Dedifferentiated amniotic fluid mesenchymal stem cell (primary cell): ENCODE data around the gene PMEPA1.

ENCODE experiments used
- DNase-seq: peaks from one replicate; pipeline ENCODE4 v3.0.0-alpha.2; 2016; ENCODE audit errors: extremely low spot score

Gene PMEPA1

DNA sequence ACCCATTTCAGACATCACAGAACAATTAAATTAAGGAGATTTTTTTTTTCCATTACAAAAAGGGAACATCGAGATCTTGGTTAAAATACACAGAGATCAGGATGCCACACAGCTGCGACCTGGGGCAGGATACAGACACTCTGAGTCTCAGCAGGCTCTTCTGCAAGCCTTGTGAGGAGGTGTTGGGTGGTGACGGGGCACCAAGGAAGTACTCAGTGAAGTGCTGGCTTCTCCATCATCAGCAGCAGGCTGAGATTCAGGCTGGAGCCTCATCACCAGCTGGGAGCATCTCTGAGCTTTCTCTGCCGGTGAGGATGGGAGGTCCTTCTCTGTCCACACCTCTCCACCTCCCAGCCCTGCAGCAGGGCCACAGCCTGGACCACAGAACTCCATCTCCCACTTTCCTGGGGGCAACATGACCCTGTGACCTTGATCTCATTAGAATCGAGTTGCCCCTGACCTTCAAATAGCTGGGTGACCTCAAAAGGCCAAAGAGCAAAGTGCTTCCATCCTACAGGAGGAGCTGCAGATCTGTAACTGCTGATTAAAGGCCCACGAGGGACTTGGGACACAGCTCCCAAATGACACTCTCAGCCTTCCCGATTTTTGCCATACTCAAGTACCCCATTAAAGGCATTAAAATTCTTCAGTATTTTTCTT lies 16.0 kb downstream of the PMEPA1 start:
- no peak for DNase-seq

DNA sequence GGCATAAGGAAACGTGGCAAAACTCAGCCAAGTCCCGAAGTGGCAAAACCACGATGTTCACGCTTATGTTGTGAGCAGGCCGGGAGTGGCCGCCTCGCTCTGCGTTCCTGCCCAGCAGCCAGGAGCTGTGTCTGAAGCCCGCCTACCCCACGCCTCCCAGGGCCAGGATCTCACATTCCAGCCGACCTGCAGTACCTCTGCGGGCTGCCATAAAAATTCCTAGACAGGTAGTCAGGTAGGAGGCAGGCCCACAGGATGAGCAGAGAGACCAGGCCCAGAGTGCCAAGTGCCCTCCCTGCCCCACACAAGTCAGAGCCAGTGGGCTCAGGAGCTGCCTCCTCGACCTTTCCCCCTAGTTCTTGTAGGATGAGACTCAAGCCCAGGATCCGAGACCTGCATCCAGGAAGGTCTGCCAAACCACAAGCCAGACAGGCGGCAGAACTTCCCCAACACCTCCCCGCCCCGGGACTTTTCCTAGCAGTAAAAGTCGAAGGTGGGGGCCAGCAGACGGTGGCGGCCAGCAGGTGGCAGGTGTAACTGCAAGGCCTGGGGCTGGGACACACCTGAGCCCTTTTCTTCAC lies 16.7 kb downstream of the PMEPA1 start:
- no peak for DNase-seq

DNA sequence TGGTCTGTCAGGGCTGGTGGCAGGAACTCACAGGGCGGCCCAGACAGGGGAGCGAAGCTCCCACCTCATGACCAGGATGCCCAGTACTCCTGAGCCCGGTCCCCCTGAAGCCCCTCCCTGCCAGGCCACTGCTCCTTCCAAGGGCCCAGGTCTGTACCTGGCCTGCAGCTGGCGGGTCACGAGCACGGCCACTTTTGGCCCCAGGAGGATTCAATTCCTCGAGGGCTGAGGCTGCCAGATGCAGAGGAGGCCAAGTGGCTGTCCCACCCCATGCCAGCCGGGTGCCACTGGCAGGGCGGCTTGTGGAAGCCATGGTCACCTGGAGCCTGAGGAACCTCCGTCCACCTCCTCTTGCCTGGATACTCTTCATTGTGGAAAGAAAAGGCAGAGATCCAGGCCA lies 17.4 kb downstream of the PMEPA1 start:
- no peak for DNase-seq

DNA sequence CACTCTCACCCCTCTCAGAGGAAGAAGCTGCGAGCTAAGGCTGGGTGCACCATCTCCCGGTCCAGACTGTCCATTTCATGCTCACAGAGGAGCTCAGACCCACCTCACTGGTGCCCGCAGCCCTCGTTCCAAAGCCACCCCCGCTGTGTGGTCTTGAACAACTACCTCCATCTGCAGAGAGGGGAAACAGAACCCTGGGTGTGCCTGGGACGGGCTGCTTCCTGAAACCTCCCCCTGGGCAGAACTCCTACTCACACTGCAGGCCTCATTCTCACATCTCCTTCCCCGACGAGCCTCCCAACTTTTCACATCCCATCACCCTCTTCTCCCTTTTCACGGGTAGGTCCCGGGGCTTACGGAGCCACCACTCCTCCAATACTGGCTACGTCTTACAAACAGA lies 18.1 kb downstream of the PMEPA1 start:
- no peak for DNase-seq

DNA sequence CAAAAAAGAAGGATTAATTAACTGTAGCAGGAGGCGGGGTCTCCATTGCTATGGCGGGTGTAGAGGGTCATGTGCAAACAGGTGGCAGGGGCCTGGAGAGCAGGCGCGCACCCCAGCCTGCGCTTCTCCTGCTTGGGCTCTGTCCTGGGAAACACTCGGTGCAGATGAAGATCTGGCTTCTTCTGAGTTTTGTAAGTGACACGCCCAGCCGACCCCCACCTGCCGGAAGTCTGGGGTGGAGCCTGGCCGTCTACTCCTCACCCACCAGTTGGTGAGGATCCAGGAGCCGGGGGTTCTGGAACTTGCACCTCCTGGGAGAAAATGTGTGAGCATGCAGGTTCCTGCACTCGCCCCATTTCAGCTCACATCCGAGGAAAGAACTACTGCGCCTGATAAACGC lies 19.3 kb downstream of the PMEPA1 start:
- DNase-seq: no peak

DNA sequence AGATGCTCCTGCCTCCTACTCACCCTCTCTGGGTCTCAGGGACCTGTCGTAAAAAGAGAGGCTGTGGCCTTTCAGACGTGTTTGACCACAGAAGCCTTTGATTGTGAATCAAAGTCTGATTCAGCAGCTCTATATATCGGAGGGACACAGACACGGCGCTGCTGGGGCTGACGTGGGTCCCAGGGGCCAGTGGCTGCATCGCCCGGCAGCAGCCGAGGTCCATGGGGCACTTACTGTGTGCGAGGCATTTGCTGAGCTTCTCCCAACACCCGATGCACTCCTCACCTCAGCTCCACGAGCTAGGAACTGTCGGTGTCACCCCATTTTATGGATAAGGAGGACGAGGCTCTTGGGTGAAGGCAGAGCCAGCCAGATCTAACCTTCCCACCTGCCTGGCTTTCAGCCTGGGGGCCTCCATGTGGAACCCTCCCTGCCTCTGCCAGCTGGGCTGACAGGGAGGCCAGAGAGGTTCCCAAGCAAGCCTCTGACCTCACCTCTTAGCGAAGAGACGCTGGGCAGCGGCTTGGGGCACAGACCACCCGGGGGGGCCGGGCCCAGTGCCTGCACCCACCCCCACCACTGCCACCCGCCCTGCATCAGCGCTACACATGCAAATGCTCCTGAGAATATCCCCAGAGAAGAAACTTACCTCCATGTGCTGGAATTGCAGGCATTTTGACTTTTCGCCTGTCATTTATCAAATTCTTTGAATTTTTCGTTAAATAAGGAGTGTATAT lies 19.9 kb downstream of the PMEPA1 start:
- DNase-seq: no peak

GRCh38 chr20:57688864-57689263 lies 21.0 kb downstream of the PMEPA1 start:
- no peak for DNase-seq

- no peak for DNase-seq
These were observed 21.5 kb downstream of the PMEPA1 start for GRCh38 chr20:57688295-57688694.

- no peak for DNase-seq
These were observed 22.7 kb downstream of the PMEPA1 start for GRCh38 chr20:57686931-57687652.

GRCh38 chr20:57685146-57685758 lies 24.6 kb downstream of the PMEPA1 start:
- DNase-seq: no peak

DNA sequence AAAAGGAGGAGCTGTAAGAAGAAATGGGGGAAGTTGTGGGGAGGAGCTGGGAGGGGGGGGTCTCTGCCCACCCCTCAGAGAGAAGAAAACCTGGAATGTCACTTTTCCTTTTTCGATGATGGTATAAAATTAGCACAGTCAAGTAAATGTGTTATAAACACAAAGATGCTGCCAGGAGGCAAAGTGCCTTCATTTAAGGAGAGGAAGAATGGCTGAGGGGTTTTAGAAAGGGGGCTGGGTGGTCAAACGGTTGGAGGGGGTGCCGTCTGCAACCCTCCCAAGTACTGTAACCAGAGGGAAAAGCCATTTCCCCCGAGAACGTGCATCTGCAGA lies 25.0 kb downstream of the PMEPA1 start:
- DNase-seq: no peak

DNA sequence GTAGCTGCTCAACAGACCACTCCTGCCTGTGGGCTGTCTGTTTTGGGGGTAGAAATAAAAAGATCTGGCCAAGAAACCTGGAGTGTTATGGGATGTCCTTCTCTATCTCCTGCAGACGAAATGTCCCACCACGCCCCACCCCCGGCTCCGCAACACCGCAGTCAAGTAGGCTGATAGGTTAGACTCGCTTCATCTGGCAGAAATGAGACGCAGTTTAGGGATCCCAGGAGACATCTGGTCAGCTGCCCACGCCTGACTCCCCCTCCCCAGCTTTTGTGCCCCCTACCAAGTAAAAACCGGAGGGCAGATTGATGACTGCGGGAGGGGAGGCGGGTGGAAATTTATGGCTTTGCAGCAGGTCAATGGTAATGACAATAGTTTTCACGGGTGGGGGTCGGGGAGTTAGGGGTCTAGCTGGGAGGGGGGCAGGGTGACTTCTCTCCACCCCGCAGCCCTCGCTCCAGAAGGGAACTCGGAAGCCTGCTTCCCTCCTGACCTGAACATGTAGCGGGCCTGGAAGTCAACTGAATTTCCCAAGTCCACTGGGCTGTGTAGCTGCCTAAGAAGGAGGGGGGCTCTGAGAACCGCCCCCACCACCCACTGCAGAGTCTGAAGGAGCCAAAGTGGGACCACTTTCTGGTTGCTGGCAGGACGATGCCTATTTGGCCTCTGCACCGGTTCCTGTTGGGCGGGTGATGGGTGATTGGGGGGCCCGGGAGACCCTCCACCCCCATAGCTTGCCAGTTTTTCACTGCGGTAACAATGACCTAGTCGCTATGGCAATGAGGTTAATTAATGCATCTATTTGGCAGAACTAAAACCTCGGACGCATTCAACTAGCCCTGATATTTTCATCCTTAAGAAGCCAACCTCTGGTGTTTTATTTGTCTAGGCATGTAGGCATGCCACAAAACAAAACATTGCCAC lies 25.7 kb downstream of the PMEPA1 start:
- no peak for DNase-seq

DNA sequence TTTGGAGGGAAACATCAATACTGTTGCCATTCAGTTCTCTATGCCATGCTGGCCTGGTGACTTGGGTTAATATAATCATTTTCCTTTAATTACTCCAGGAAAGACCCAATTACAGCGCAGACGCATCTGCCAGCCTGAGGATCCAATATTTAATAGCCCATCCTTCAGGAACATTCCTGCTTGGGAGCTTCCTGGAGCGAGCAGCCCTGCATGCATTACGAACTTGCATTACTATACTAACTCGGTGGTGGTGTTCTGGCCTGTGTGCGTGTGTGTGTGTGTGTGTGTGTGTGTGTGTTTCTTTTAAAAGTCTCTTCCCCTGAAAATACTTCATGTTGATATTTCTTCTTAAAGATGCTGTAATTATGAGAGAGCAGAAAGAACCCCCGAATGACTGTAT lies 26.5 kb downstream of the PMEPA1 start:
- DNase-seq: no peak

GRCh38 chr20:57682184-57683101 lies 27.4 kb downstream of the PMEPA1 start:
- DNase-seq: no peak

DNA sequence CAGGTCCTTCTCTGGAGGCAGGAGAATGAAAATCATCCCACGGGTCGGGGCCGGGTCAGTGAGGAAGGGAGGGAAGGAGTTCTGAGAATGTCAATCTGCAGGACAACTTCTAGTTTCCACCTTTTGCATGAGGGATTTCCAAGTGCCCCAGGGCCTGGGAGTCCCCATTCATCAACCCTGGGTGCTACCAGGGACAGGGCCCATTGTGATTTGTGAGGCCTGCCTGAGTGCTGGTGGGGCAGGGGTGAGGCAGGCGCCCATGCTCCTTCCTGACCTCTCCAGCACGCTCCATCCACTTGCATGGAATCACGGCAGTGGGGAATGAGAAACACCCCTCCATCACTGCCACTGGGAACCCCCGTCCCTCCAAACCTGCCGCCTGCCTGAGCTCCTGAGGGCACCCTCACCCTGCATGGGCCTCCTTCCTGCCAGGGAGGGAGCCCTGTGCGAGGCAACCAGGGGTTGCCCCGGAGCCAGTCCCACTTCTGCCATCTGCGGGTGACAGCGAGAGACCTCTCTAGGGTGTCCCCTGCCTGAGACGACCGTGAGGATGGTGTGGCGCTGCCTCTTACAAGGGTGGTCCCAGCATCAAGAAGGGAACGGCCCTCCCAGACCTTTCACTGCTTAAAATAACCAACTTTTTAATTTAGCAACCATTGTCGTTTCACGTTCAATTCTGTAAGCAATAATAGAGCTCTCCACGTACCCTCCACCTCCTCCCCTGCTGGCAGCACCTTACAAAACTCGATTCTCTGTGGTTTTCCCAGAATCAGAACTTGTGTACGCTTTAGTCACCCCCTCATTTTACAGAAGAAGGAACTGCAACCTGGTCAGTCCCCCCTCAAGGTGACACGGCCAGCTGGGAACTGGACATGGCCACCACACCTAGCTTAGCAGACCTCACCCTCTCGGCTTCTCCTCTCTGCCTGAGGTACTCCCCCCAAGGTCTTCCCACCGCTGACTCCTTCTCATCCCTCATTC lies 28.6 kb downstream of the PMEPA1 start:
- DNase-seq: no peak

GRCh38 chr20:57680131-57680716 lies 29.6 kb downstream of the PMEPA1 start:
- no peak for DNase-seq

GRCh38 chr20:57679113-57679512 lies 30.7 kb downstream of the PMEPA1 start:
- DNase-seq: no peak

GRCh38 chr20:57678340-57678739 lies 31.5 kb downstream of the PMEPA1 start:
- DNase-seq: no peak

- DNase-seq: no peak
These were observed 32.2 kb downstream of the PMEPA1 start for GRCh38 chr20:57677584-57677982.
